ENCODE data around the gene MT3. TPM values are rescaled to one million over a fixed set of nuclear protein-coding genes. Genes with fewer than 3 reads are reported as not detected.

The MT3 gene
- polyA plus RNA-seq, 1 of the 3 experiments (the other 2 are of a cell fraction): 0.43 TPM

DNA sequence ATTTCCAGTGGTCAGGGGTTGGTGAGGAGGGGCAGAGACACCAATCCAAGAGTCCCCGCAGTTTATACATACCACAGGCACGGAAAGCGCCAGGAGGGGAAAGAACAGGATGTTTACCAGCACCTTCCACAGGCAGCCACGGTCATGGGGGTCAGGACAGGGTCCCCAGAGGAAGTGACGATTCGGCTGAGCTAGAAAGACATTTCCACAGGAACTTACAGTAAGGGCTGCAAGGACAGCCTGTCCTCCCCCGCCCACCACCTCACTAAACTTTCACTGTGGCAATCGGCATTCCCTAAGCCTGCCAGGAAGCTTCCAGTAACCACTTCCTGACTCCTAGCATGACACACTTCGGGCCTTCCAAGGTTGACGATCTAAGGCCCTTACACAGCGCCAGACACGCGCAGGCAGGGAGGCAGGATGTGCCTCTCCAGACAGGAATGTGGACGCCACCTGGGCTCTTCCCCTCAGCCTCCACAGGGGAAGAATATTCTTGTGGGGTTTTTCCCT lies 17.8 kb downstream of the MT3 start (continued):
- TF ChIP-seq, protein P1, sequence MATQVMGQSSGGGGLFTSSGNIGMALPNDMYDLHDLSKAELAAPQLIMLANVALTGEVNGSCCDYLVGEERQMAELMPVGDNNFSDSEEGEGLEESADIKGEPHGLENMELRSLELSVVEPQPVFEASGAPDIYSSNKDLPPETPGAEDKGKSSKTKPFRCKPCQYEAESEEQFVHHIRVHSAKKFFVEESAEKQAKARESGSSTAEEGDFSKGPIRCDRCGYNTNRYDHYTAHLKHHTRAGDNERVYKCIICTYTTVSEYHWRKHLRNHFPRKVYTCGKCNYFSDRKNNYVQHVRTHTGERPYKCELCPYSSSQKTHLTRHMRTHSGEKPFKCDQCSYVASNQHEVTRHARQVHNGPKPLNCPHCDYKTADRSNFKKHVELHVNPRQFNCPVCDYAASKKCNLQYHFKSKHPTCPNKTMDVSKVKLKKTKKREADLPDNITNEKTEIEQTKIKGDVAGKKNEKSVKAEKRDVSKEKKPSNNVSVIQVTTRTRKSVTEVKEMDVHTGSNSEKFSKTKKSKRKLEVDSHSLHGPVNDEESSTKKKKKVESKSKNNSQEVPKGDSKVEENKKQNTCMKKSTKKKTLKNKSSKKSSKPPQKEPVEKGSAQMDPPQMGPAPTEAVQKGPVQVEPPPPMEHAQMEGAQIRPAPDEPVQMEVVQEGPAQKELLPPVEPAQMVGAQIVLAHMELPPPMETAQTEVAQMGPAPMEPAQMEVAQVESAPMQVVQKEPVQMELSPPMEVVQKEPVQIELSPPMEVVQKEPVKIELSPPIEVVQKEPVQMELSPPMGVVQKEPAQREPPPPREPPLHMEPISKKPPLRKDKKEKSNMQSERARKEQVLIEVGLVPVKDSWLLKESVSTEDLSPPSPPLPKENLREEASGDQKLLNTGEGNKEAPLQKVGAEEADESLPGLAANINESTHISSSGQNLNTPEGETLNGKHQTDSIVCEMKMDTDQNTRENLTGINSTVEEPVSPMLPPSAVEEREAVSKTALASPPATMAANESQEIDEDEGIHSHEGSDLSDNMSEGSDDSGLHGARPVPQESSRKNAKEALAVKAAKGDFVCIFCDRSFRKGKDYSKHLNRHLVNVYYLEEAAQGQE (IDR thresholded peaks at IDR 0.05; ENCODE audit: low read depth, low read length): peak; percentile 69
- TF ChIP-seq, protein P2, sequence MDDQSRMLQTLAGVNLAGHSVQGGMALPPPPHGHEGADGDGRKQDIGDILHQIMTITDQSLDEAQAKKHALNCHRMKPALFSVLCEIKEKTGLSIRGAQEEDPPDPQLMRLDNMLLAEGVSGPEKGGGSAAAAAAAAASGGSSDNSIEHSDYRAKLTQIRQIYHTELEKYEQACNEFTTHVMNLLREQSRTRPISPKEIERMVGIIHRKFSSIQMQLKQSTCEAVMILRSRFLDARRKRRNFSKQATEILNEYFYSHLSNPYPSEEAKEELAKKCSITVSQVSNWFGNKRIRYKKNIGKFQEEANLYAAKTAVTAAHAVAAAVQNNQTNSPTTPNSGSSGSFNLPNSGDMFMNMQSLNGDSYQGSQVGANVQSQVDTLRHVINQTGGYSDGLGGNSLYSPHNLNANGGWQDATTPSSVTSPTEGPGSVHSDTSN (IDR thresholded peaks at IDR 0.05): peak; percentile 22; the same call in 1 of the 2 replicates
- TF ChIP-seq FOXM1 (IDR thresholded peaks at IDR 0.05; ENCODE audit: low read depth) (no peak), RXRA (IDR thresholded peaks at IDR 0.05; ENCODE audit: borderline replicate concordance, low read depth) (peak; percentile 48; the same call in 1 of the 2 replicates), NFIC (IDR thresholded peaks at IDR 0.05; ENCODE audit: borderline replicate concordance) (peak; percentile 81), POLR2AphosphoS5 (IDR thresholded peaks at IDR 0.05; ENCODE audit: low read depth, low read length) (peak; percentile 52; the same call in 1 of the 2 replicates), TAF1 (IDR thresholded peaks at IDR 0.05; ENCODE audit: borderline replicate concordance, low read depth, low read length) (peak; percentile 66; the same call in 1 of the 2 replicates), EZH2phosphoT487 (IDR thresholded peaks at IDR 0.05; ENCODE audit: borderline replicate concordance, low read depth) (no peak), ELF1 (IDR thresholded peaks at IDR 0.05) (peak; percentile 59; the same call in 1 of the 2 replicates), TEAD4 (IDR thresholded peaks at IDR 0.05; ENCODE audit: borderline replicate concordance, insufficient read depth) (peak; percentile 67; the same call in 1 of the 2 replicates), FOSL2 (IDR thresholded peaks at IDR 0.05; ENCODE audit: borderline replicate concordance, low read depth) (peak; percentile 56; the same call in 1 of the 2 replicates), JUND (IDR thresholded peaks at IDR 0.05) (no peak), EP300 (IDR thresholded peaks at IDR 0.05; ENCODE audit: borderline replicate concordance in 1 of 2, low read depth in 1 of 2, low read length in 1 of 2) (peak in 1 of 2 experiments; percentile 67; a peak in 1 of 4 replicates), TCF12 (IDR thresholded peaks at IDR 0.05) (peak; percentile 80), YY1 (IDR thresholded peaks at IDR 0.05; ENCODE audit: low read depth) (no peak)
- TF ChIP-seq, protein P3, sequence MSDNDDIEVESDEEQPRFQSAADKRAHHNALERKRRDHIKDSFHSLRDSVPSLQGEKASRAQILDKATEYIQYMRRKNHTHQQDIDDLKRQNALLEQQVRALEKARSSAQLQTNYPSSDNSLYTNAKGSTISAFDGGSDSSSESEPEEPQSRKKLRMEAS (IDR thresholded peaks at IDR 0.05; ENCODE audit: low read depth): peak; percentile 96

DNA sequence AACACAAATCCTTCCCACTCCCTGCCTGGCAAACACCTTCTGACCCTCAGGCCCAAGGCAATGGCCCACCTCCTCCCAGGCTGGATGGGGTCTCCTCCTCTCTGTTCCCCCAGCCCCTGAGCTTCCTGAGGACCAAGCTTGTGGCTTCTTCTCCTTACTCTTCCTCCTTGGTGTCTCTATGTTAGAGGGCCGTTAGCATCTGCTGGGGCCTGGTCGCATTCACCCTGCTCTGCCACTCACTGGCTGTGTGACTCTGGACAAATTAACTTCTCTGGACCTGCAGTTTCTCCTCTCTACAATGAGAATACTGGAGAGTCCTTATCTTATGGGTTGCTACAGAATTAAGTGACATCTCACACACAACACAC lies 18.3 kb downstream of the MT3 start:
- peak overlapping the region; percentile 90 for H3K9ac ChIP-seq
- peak overlapping the region; percentile 86 to 96 for H3K27ac ChIP-seq (ENCODE audit: low read depth in 2 of 2, low read length in 1 of 2)
- peaks cover 30% of the 10 kb centered on the region for H3K79me2 ChIP-seq (ENCODE audit: insufficient read depth)
- no peaks in the 10 kb centered on the region for H3K9me2 ChIP-seq
- peaks cover 56% of the 10 kb centered on the region for H3F3A ChIP-seq (replicated peaks; ENCODE audit: insufficient read depth)
- peaks cover 35 to 46% of the 10 kb centered on the region in 2 experiments; a peak in 3 of 4 replicates for H3K4me1 ChIP-seq (ENCODE audit: control insufficient read depth in 1 of 2, insufficient read depth in 2 of 2, low read depth in 1 of 2, low read length in 1 of 2)
- WGBS (ENCODE audit: low lambda C conversion rate): 62% methylated on average over 2 of the region's 2 CpGs
- ChIA-PET CTCF (interaction anchor here (1.2 to 8.2 kb wide), 3 partner anchors 44 to 182 kb away, joined by 3 to 138 read pairs (median 6); no protein-coding TSS in a partner anchor), POLR2A (no interaction called here)
- H3K4me2 ChIP-seq: peak overlapping the region; percentile 88
- H3K9me3 ChIP-seq: no peaks in the 10 kb centered on the region
- TF ChIP-seq EP300 (IDR thresholded peaks at IDR 0.05; ENCODE audit: borderline replicate concordance in 1 of 2, low read depth in 1 of 2, low read length in 1 of 2) (no peak), FOXJ3 (CRISPR knock-in tag; IDR thresholded peaks at IDR 0.05) (no peak)
- TF ChIP-seq, protein P4, sequence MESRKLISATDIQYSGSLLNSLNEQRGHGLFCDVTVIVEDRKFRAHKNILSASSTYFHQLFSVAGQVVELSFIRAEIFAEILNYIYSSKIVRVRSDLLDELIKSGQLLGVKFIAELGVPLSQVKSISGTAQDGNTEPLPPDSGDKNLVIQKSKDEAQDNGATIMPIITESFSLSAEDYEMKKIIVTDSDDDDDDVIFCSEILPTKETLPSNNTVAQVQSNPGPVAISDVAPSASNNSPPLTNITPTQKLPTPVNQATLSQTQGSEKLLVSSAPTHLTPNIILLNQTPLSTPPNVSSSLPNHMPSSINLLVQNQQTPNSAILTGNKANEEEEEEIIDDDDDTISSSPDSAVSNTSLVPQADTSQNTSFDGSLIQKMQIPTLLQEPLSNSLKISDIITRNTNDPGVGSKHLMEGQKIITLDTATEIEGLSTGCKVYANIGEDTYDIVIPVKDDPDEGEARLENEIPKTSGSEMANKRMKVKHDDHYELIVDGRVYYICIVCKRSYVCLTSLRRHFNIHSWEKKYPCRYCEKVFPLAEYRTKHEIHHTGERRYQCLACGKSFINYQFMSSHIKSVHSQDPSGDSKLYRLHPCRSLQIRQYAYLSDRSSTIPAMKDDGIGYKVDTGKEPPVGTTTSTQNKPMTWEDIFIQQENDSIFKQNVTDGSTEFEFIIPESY (IDR thresholded peaks at IDR 0.05; ENCODE audit: borderline replicate concordance, low read depth): no peak
- no peaks in the 10 kb centered on the region for H3K27me3 ChIP-seq (ENCODE audit: insufficient read depth)
- peak overlapping the region in 1 of 2 experiments; percentile 13; a peak in 2 of 4 replicates for H3K4me3 ChIP-seq (ENCODE audit: low read depth in 2 of 2, low read length in 1 of 2)
- 0 out of 2 replicates have a peak overlapping the region, but pooled peaks have one; percentile 43 for H2AFZ ChIP-seq (ENCODE audit: low read depth)
- H3K36me3 ChIP-seq (replicated peaks in 1 of 2; ENCODE audit: control insufficient read depth in 1 of 2, insufficient read depth in 2 of 2, low read length in 1 of 2): no peaks in the 10 kb centered on the region
- no peak for DNase-seq
- no peaks in the 10 kb centered on the region; the same call in 1 of the 2 replicates for H4K20me1 ChIP-seq (ENCODE audit: insufficient read depth)

All from SK-N-SH (cell line).